Astrocyte (in vitro differentiated cells and primary cell): Measurements from ENCODE around the gene FZD7. TPM values are rescaled to one million over a fixed set of nuclear protein-coding genes. Genes with fewer than 3 reads are reported as not detected.
A peak's percentile ranks its signal among the peaks of the same experiment; 100 is the strongest.

Source experiments
- DNase-seq: peaks from one replicate; pipeline ENCODE4 v3.0.0-alpha.2; 2010; ENCODE audit warnings: low read depth
- FAIRE-seq: peaks from 2 replicates; lab custom pipeline; 2011; peaks lifted over from hg19 to GRCh38; lab: Jason Lieb, UNC
- H2AFZ ChIP-seq: 2 replicates; pipeline ENCODE4 v1.6.0; 2012; ENCODE audit warnings: low read depth, low read length, inconsistent platforms
- H3K27ac ChIP-seq: 2 replicates; pipeline ENCODE4 v1.5.1; 2011; ENCODE audit warnings: low read depth, low read length, inconsistent platforms
- H3K27me3 ChIP-seq: 2 replicates; pipeline ENCODE4 v1.6.0; 2011; ENCODE audit warnings: low read length, inconsistent platforms; ENCODE audit not compliant: insufficient read depth
- H3K36me3 ChIP-seq: 2 replicates; pipeline ENCODE4 v1.5.1; 2011; ENCODE audit warnings: low read length, inconsistent platforms; ENCODE audit not compliant: insufficient read depth
- H3K4me1 ChIP-seq: 2 replicates; pipeline ENCODE4 v1.5.1; 2011; ENCODE audit warnings: low read length, inconsistent platforms; ENCODE audit not compliant: insufficient read depth
- H3K4me2 ChIP-seq: 2 replicates; pipeline ENCODE4 v1.6.0; 2012; ENCODE audit warnings: low read length, inconsistent platforms
- H3K4me3 ChIP-seq: 2 replicates; pipeline ENCODE4 v1.5.1; 2011; ENCODE audit warnings: low read depth, mild to moderate bottlenecking, low read length, inconsistent platforms; ENCODE audit not compliant: insufficient read depth
- H3K79me2 ChIP-seq: 2 replicates; pipeline ENCODE4 v1.6.0; 2012; ENCODE audit warnings: mild to moderate bottlenecking, low read length, inconsistent platforms; ENCODE audit not compliant: insufficient read depth
- H3K9ac ChIP-seq: 2 replicates; pipeline ENCODE4 v1.6.0; 2012; ENCODE audit warnings: mild to moderate bottlenecking, low read length, inconsistent platforms
- H3K9me3 ChIP-seq: 2 replicates; pipeline ENCODE4 v1.5.1; 2012; ENCODE audit warnings: low read depth, mild to moderate bottlenecking, low read length, inconsistent platforms; ENCODE audit not compliant: insufficient read depth
- H4K20me1 ChIP-seq: 2 replicates; pipeline ENCODE4 v1.6.0; 2012; ENCODE audit warnings: low read length, inconsistent platforms; ENCODE audit not compliant: insufficient read depth
- H3K27ac Mint-ChIP-seq: one replicate; pipeline ENCODE4 v1.8.0; 2021; ENCODE audit warnings: mild to moderate bottlenecking, mixed read lengths; ENCODE audit not compliant: unreplicated experiment
- H3K27me3 Mint-ChIP-seq: one replicate; pipeline ENCODE4 v1.8.0; 2021; ENCODE audit warnings: low read depth, mixed read lengths; ENCODE audit not compliant: unreplicated experiment
- H3K36me3 Mint-ChIP-seq: one replicate; pipeline ENCODE4 v1.8.0; 2021; ENCODE audit warnings: low read depth, mixed read lengths; ENCODE audit not compliant: unreplicated experiment
- H3K4me1 Mint-ChIP-seq: one replicate; pipeline ENCODE4 v1.8.0; 2021; ENCODE audit warnings: low read depth, mixed read lengths; ENCODE audit not compliant: unreplicated experiment
- H3K4me3 Mint-ChIP-seq: one replicate; pipeline ENCODE4 v1.8.0; 2021; ENCODE audit warnings: mild to moderate bottlenecking, moderate library complexity, mixed read lengths; ENCODE audit not compliant: unreplicated experiment
- H3K9me3 Mint-ChIP-seq: one replicate; pipeline ENCODE4 v1.8.0; 2021; ENCODE audit warnings: mild to moderate bottlenecking, mixed read lengths; ENCODE audit not compliant: unreplicated experiment
- EZH2 ChIP-seq: IDR thresholded peaks from 2 replicates; pipeline ENCODE4 v1.6.1; 2012; ENCODE audit warnings: mild to moderate bottlenecking, low read length, inconsistent platforms; ENCODE audit not compliant: insufficient read depth
- total RNA-seq: library from RNA; stranded (reverse); gene quantifications from 2 replicates; pipeline ENCODE4 v1.2.1, GENCODE V29; 2021
- TF ChIP-seq, protein P1 (sequence below): IDR thresholded peaks from 2 replicates; pipeline ENCODE4 v1.5.1; 2011; ENCODE audit warnings: low read depth, mild to moderate bottlenecking, inconsistent platforms, low read length, moderate library complexity; ENCODE audit not compliant: insufficient read depth

FZD7 gene
- total RNA-seq, 1 donor from 2014 or later: 61.5 TPM

DNA sequence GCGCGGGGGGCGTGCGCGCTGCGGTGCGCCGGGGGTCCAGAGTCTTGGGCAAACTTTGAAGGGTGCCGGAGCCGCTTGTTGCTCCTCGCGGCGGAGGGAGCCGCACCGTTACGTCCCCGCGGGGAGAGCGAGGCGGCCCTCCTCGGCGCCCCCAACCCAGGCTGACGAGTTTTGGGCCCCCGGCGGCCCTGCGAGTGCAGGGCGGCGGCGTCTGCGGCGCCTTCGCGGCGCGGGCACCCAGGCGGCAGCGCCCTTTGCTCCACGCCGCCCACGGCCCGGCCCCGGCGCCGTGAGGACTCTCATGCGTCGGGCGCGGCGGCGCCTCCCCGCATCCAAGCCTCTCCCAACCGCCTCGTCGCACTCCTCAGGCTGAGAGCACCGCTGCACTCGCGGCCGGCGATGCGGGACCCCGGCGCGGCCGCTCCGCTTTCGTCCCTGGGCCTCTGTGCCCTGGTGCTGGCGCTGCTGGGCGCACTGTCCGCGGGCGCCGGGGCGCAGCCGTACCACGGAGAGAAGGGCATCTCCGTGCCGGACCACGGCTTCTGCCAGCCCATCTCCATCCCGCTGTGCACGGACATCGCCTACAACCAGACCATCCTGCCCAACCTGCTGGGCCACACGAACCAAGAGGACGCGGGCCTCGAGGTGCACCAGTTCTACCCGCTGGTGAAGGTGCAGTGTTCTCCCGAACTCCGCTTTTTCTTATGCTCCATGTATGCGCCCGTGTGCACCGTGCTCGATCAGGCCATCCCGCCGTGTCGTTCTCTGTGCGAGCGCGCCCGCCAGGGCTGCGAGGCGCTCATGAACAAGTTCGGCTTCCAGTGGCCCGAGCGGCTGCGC lies 814 bp downstream of the FZD7 start:
- H3K36me3 ChIP-seq: no peaks in the 10 kb centered on the region
- peaks cover 31% of the 10 kb centered on the region for H3K4me1 ChIP-seq
- peak overlapping the region; percentile 86 for H3K4me2 ChIP-seq
- no peaks in the 10 kb centered on the region for H3K9me3 ChIP-seq
- Mint-ChIP-seq H3K36me3 (no peaks in the 10 kb centered on the region), H3K27ac (peak overlapping the region; percentile 8), H3K4me1 (peaks cover 17% of the 10 kb centered on the region), H3K27me3 (no peaks in the 10 kb centered on the region), H3K9me3 (no peaks in the 10 kb centered on the region), H3K4me3 (no peak overlapping the region)
- FAIRE-seq (no peak), DNase-seq (peak; percentile 31)
- TF ChIP-seq, protein P1, sequence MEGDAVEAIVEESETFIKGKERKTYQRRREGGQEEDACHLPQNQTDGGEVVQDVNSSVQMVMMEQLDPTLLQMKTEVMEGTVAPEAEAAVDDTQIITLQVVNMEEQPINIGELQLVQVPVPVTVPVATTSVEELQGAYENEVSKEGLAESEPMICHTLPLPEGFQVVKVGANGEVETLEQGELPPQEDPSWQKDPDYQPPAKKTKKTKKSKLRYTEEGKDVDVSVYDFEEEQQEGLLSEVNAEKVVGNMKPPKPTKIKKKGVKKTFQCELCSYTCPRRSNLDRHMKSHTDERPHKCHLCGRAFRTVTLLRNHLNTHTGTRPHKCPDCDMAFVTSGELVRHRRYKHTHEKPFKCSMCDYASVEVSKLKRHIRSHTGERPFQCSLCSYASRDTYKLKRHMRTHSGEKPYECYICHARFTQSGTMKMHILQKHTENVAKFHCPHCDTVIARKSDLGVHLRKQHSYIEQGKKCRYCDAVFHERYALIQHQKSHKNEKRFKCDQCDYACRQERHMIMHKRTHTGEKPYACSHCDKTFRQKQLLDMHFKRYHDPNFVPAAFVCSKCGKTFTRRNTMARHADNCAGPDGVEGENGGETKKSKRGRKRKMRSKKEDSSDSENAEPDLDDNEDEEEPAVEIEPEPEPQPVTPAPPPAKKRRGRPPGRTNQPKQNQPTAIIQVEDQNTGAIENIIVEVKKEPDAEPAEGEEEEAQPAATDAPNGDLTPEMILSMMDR: no peak
- no peak for TF ChIP-seq EZH2
- H3K27ac ChIP-seq: peak overlapping the region; percentile 92
- H3K79me2 ChIP-seq: peaks cover 54% of the 10 kb centered on the region
- no peak overlapping the region for H2AFZ ChIP-seq
- H3K27me3 ChIP-seq: no peaks in the 10 kb centered on the region
- H3K9ac ChIP-seq: peak overlapping the region; percentile 80
- peaks cover 42% of the 10 kb centered on the region for H4K20me1 ChIP-seq
- peak overlapping the region; percentile 77 for H3K4me3 ChIP-seq

DNA sequence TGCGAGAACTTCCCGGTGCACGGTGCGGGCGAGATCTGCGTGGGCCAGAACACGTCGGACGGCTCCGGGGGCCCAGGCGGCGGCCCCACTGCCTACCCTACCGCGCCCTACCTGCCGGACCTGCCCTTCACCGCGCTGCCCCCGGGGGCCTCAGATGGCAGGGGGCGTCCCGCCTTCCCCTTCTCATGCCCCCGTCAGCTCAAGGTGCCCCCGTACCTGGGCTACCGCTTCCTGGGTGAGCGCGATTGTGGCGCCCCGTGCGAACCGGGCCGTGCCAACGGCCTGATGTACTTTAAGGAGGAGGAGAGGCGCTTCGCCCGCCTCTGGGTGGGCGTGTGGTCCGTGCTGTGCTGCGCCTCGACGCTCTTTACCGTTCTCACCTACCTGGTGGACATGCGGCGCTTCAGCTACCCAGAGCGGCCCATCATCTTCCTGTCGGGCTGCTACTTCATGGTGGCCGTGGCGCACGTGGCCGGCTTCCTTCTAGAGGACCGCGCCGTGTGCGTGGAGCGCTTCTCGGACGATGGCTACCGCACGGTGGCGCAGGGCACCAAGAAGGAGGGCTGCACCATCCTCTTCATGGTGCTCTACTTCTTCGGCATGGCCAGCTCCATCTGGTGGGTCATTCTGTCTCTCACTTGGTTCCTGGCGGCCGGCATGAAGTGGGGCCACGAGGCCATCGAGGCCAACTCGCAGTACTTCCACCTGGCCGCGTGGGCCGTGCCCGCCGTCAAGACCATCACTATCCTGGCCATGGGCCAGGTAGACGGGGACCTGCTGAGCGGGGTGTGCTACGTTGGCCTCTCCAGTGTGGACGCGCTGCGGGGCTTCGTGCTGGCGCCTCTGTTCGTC lies 1.7 kb downstream of the FZD7 start:
- Histone ChIP-seq H3K36me3 (no peaks in the 10 kb centered on the region), H2AFZ (peak overlapping the region; percentile 14), H3K27ac (peak overlapping the region; percentile 92), H3K4me2 (peak overlapping the region; percentile 86), H3K9me3 (no peaks in the 10 kb centered on the region), H3K9ac (peak overlapping the region; percentile 80), H3K27me3 (no peaks in the 10 kb centered on the region), H3K79me2 (peaks cover 58% of the 10 kb centered on the region), H3K4me1 (peaks cover 39% of the 10 kb centered on the region), H4K20me1 (peaks cover 45% of the 10 kb centered on the region), H3K4me3 (peak overlapping the region; percentile 77)
- Mint-ChIP-seq H3K4me1 (peaks cover 26% of the 10 kb centered on the region), H3K36me3 (no peaks in the 10 kb centered on the region), H3K27ac (no peak overlapping the region), H3K9me3 (no peaks in the 10 kb centered on the region), H3K27me3 (no peaks in the 10 kb centered on the region), H3K4me3 (no peak overlapping the region)
- TF ChIP-seq, protein P1: peak; percentile 45
- no peak for TF ChIP-seq EZH2
- FAIRE-seq: no peak
- peak; percentile 71 for DNase-seq
